H9 (cell line): ENCODE results near the gene CCDC80. TPM values are rescaled to one million over a fixed set of nuclear protein-coding genes. Genes with fewer than 3 reads are reported as not detected.

Experiments used
- DNase-seq: peaks from one replicate; pipeline ENCODE4 v3.0.0-alpha.2; 2017
- H2AFZ ChIP-seq: one replicate; pipeline ENCODE4 v1.6.1; 2013; ENCODE audit warnings: mild to moderate bottlenecking, low read length, control low read depth, moderate library complexity
- H2AK5ac ChIP-seq: 2 replicates; pipeline ENCODE4 v1.6.1; 2013; ENCODE audit warnings: low read length, control low read depth, mixed read lengths; ENCODE audit not compliant: insufficient read length
- H2BK120ac ChIP-seq: one replicate; pipeline ENCODE4 v1.6.1; 2013; ENCODE audit warnings: low read depth, mild to moderate bottlenecking, low read length, control low read depth, inconsistent platforms; ENCODE audit not compliant: poor library complexity, severe bottlenecking
- H2BK12ac ChIP-seq: 2 replicates; pipeline ENCODE4 v1.6.1; 2013; ENCODE audit warnings: low read length, control low read depth, mixed read lengths, low read depth; ENCODE audit not compliant: insufficient read length
- H2BK15ac ChIP-seq: 2 replicates; pipeline ENCODE4 v1.6.1; 2013; ENCODE audit warnings: low read depth, low read length, control low read depth
- H2BK20ac ChIP-seq: one replicate; pipeline ENCODE4 v1.6.1; 2013; ENCODE audit warnings: low read depth, mild to moderate bottlenecking, low read length, control low read depth, inconsistent platforms; ENCODE audit not compliant: poor library complexity, severe bottlenecking
- H2BK5ac ChIP-seq: 2 replicates; pipeline ENCODE4 v1.6.1; 2013; ENCODE audit warnings: low read length, control low read depth, mixed read lengths; ENCODE audit not compliant: insufficient read length
- H3K14ac ChIP-seq: 2 replicates; pipeline ENCODE4 v1.6.1; 2013; ENCODE audit warnings: low read length, control low read depth; ENCODE audit not compliant: insufficient read depth
- H3K18ac ChIP-seq: 2 replicates; pipeline ENCODE4 v1.6.1; 2013; ENCODE audit warnings: low read depth, mild to moderate bottlenecking, mixed read lengths, low read length, control low read depth; ENCODE audit not compliant: insufficient read length
- H3K23ac ChIP-seq: 2 replicates; pipeline ENCODE4 v1.6.1; 2013; ENCODE audit warnings: low read length, control low read depth, mixed read lengths, low read depth; ENCODE audit not compliant: insufficient read length
- H3K23me2 ChIP-seq: 2 replicates; pipeline ENCODE4 v1.6.1; 2013; ENCODE audit warnings: low read depth, mild to moderate bottlenecking, mixed read lengths, low read length, control low read depth; ENCODE audit not compliant: insufficient read length, poor library complexity, severe bottlenecking
- H3K27ac ChIP-seq: 2 replicates; pipeline ENCODE4 v1.5.1; 2013; ENCODE audit warnings: low read length, control low read depth, mixed read lengths, low read depth; ENCODE audit not compliant: insufficient read length
- H3K27me3 ChIP-seq: 2 replicates; pipeline ENCODE4 v1.6.1; 2013; ENCODE audit warnings: low read length, control low read depth, inconsistent platforms; ENCODE audit not compliant: insufficient read depth
- H3K4ac ChIP-seq: 2 replicates; pipeline ENCODE4 v1.6.1; 2013; ENCODE audit warnings: low read depth, mild to moderate bottlenecking, control low read depth, inconsistent platforms, low read length, moderate library complexity
- H3K4me1 ChIP-seq: 2 replicates; pipeline ENCODE4 v1.6.1; 2013; ENCODE audit warnings: low read length, control low read depth, inconsistent platforms; ENCODE audit not compliant: insufficient read depth
- H3K4me2 ChIP-seq: 2 replicates; pipeline ENCODE4 v1.6.1; 2013; ENCODE audit warnings: low read length, control low read depth, mixed read lengths; ENCODE audit not compliant: insufficient read length, insufficient read depth
- H3K56ac ChIP-seq: 2 replicates; pipeline ENCODE4 v1.6.1; 2013; ENCODE audit warnings: low read depth, mild to moderate bottlenecking, mixed read lengths, low read length, control low read depth; ENCODE audit not compliant: insufficient read length
- H3K79me1 ChIP-seq: 2 replicates; pipeline ENCODE4 v1.6.1; 2013; ENCODE audit warnings: low read depth, mild to moderate bottlenecking, moderate library complexity, low read length, control low read depth, inconsistent platforms; ENCODE audit not compliant: insufficient read depth, poor library complexity, severe bottlenecking
- H3K79me2 ChIP-seq: 2 replicates; pipeline ENCODE4 v1.6.1; 2013; ENCODE audit warnings: low read length, control low read depth, inconsistent platforms; ENCODE audit not compliant: insufficient read depth
- H3K9ac ChIP-seq: 2 replicates; pipeline ENCODE4 v1.6.1; 2013; ENCODE audit warnings: low read length, control low read depth, mixed read lengths; ENCODE audit not compliant: insufficient read length; ENCODE audit errors: extremely low read depth
- H3K9me3 ChIP-seq: one replicate; pipeline ENCODE4 v1.6.1; 2013; ENCODE audit warnings: low read depth, low read length, inconsistent platforms; ENCODE audit not compliant: control insufficient read depth
- H3T11ph ChIP-seq: one replicate; pipeline ENCODE4 v1.6.1; 2013; ENCODE audit warnings: mild to moderate bottlenecking, low read length, control low read depth, inconsistent platforms
- H4K20me1 ChIP-seq: one replicate; pipeline ENCODE4 v1.6.1; 2013; ENCODE audit not compliant: control insufficient read depth, insufficient read length, insufficient read depth
- H4K5ac ChIP-seq: 2 replicates; pipeline ENCODE4 v1.6.1; 2013; ENCODE audit warnings: low read depth, mild to moderate bottlenecking, mixed read lengths, low read length, control low read depth; ENCODE audit not compliant: insufficient read length
- H4K8ac ChIP-seq: replicated peaks from 2 replicates; pipeline ENCODE4 v1.6.1; 2013; ENCODE audit warnings: low read length, control low read depth, mixed read lengths, low read depth; ENCODE audit not compliant: insufficient read length
- H4K91ac ChIP-seq: 2 replicates; pipeline ENCODE4 v1.6.1; 2013; ENCODE audit warnings: low read depth, mild to moderate bottlenecking, moderate library complexity, mixed read lengths, low read length, control low read depth; ENCODE audit not compliant: insufficient read length
- H3K27ac Mint-ChIP-seq, 3 experiments: 2 replicates in 2 of 3; 3 replicates in 1 of 3; pipeline ENCODE4 v1.8.0; 2020 to 2021; ENCODE audit warnings: mixed read lengths in 3 of 3, mild to moderate bottlenecking in 1 of 3, moderate library complexity in 1 of 3
- H3K27me3 Mint-ChIP-seq: 2 replicates; pipeline ENCODE4 v1.8.0; 2021; ENCODE audit warnings: low read depth, mild to moderate bottlenecking, moderate library complexity, mixed read lengths
- H3K36me3 Mint-ChIP-seq, 3 experiments: 2 replicates in 2 of 3; 3 replicates in 1 of 3; pipeline ENCODE4 v1.8.0; 2020 to 2021; ENCODE audit warnings: low read depth in 3 of 3, mixed read lengths in 3 of 3; ENCODE audit not compliant: insufficient read depth in 1 of 3
- H3K4me1 Mint-ChIP-seq, 2 experiments: 2 replicates each; pipeline ENCODE4 v1.8.0; 2020; ENCODE audit warnings: mixed read lengths in 2 of 2
- H3K4me3 Mint-ChIP-seq, 2 experiments: 2 replicates in 1 of 2; 3 replicates in 1 of 2; pipeline ENCODE4 v1.8.0; 2020 to 2021; ENCODE audit warnings: mild to moderate bottlenecking in 2 of 2, mixed read lengths in 2 of 2, moderate library complexity in 1 of 2
- H3K9me3 Mint-ChIP-seq, 2 experiments: 2 replicates in 1 of 2; 3 replicates in 1 of 2; pipeline ENCODE4 v1.8.0; 2020; ENCODE audit warnings: mild to moderate bottlenecking in 2 of 2, mixed read lengths in 2 of 2, moderate library complexity in 1 of 2
- total RNA-seq: library from RNA; stranded (reverse); gene quantifications from 2 replicates; pipeline ENCODE4 v1.2.1, GENCODE V29; 2021
- TF ChIP-seq, protein P1 (sequence below): fragments of 200-600 bp; sonication (generic); conservative IDR thresholded peaks from 3 replicates; pipeline ENCODE4 v1.8.0; 2021; ENCODE audit warnings: antibody characterized with exemption, mild to moderate bottlenecking

CCDC80 gene
- total RNA-seq, 1 experiment from 2014 or later = 5.4 TPM

DNA sequence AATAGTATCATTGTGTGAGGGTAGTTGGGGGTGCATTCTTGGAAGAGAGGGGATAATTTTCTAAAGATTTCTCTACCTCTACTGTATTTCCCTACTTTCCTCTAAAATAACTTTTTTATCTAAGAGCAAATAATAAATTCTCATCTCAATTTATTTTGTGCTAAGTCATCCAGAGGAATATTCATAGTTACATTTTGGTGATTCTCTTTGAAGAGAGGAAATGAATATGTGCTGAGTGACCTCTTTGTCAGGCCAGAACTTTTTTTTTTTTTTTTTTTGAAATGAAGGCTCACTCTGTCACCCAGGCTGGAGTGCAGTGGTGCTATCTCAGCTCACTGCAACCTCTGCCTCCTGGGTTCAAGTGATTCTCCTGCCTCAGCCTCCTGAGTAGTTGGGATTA is 15.1 kb upstream of the CCDC80 start:
- no peaks in the 10 kb centered on the region for H3K79me1 ChIP-seq

More for the DNA sequence above, 15.1 kb upstream of the CCDC80 start:
- Histone ChIP-seq H2BK120ac (no peak overlapping the region), H4K8ac (no peak overlapping the region), H3K4me2 (no peak overlapping the region), H4K20me1 (no peaks in the 10 kb centered on the region), H3K23me2 (no peaks in the 10 kb centered on the region), H2AK5ac (no peak overlapping the region), H3K56ac (no peak overlapping the region), H3K4me1 (no peaks in the 10 kb centered on the region), H3K4ac (no peak overlapping the region), H2AFZ (no peak overlapping the region), H4K5ac (no peak overlapping the region), H3T11ph (no peak overlapping the region), H4K91ac (no peak overlapping the region), H2BK12ac (no peak overlapping the region), H2BK15ac (no peak overlapping the region), H2BK20ac (no peak overlapping the region), H3K14ac (no peak overlapping the region), H3K27me3 (no peaks in the 10 kb centered on the region), H3K79me2 (no peaks in the 10 kb centered on the region), H3K18ac (no peak overlapping the region), H3K27ac (no peak overlapping the region), H2BK5ac (no peak overlapping the region), H3K9ac (no peak overlapping the region), H3K23ac (no peak overlapping the region), H3K9me3 (no peaks in the 10 kb centered on the region)
- TF ChIP-seq, protein P1, sequence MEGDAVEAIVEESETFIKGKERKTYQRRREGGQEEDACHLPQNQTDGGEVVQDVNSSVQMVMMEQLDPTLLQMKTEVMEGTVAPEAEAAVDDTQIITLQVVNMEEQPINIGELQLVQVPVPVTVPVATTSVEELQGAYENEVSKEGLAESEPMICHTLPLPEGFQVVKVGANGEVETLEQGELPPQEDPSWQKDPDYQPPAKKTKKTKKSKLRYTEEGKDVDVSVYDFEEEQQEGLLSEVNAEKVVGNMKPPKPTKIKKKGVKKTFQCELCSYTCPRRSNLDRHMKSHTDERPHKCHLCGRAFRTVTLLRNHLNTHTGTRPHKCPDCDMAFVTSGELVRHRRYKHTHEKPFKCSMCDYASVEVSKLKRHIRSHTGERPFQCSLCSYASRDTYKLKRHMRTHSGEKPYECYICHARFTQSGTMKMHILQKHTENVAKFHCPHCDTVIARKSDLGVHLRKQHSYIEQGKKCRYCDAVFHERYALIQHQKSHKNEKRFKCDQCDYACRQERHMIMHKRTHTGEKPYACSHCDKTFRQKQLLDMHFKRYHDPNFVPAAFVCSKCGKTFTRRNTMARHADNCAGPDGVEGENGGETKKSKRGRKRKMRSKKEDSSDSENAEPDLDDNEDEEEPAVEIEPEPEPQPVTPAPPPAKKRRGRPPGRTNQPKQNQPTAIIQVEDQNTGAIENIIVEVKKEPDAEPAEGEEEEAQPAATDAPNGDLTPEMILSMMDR = no peak
- Mint-ChIP-seq H3K4me1 (no peaks in the 10 kb centered on the region; a peak in 1 of 4 replicates), H3K9me3 (peaks cover 2 to 4% of the 10 kb centered on the region in 2 experiments; a peak in 3 of 5 replicates), H3K4me3 (no peak overlapping the region), H3K27me3 (no peaks in the 10 kb centered on the region), H3K36me3 (no peaks in the 10 kb centered on the region), H3K27ac (no peak overlapping the region)
- no peak for DNase-seq
